Raji (cell line): ENCODE data around the gene MARCHF9.

Source experiments
- POLR2A ChIP-seq: IDR thresholded peaks from 2 replicates; pipeline ENCODE4 v1.6.1; 2011; ENCODE audit warnings: low read depth, low read length, control low read depth; ENCODE audit not compliant: insufficient read depth

MARCHF9 gene

GRCh38 chr12:57766464-57767304 lies 11.8 kb downstream of the MARCHF9 start, which contains the start of gene CYP27B1:
Gene CYP27B1, minus strand, starts transcription at chr12:57767078. Its CDS starts 37 bp downstream, at chr12:57767041.
- TF ChIP-seq POLR2A = no peak

GRCh38 chr12:57767305-57767698 lies 12.4 kb downstream of the MARCHF9 start:
- TF ChIP-seq POLR2A = no peak

GRCh38 chr12:57767876-57768275 lies 13.0 kb downstream of the MARCHF9 start:
- no peak for TF ChIP-seq POLR2A

GRCh38 chr12:57769594-57769993 lies 14.7 kb downstream of the MARCHF9 start:
- TF ChIP-seq POLR2A = no peak

DNA sequence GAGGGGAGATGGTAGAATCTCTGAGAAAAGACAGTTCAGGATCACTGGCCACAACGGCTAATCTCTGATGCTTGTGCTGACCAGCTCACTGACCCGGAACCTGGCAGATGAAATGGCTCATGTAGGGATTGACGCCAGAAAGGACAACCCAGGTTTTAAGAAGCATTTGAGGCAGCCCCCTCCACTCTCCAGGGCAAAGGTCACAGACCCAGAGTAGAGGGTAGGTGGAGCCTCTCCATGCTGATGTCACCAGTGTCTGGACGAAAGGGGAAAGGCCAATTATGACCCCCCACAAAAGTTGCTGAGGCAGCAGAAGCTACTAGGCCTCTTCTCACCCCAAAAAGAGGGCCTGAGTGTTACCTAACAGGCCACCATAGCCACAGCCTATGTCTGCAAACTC lies 15.8 kb downstream of the MARCHF9 start:
- TF ChIP-seq POLR2A = no peak

DNA sequence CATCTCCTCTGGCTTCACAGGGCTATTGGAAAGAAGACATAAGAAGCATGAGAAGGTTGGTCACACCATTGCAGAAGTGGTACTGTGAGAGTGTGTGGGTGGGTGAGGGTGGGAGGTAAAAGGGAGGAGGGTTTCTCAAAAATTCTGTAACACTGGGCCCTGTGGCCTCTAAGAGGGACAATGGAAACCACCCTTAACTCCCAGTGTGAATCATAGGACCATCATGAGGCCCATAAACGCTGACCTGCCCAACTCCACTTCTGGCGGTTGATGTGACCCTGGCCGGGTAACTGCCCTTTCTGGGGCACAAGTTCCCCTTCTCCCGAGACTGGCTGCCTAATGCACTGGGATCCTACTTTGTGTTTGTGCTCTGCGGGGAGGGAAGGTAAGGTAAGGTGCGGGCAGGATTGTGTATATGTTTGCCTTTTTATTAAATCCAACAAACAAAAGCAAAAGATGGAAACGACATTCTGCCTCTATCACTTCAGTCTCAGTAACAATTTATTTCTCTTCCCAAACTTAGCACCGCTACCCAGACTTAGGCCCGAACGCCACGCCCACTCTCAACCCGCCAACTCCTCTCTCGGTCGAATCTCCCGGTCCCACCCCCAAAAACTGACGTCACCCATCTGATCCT lies 16.5 kb downstream of the MARCHF9 start:
- no peak for TF ChIP-seq POLR2A

- peak; percentile 89 for TF ChIP-seq POLR2A
These were observed 17.0 kb downstream of the MARCHF9 start, which contains the start of gene METTL1 for GRCh38 chr12:57771873-57772428. Gene METTL1, minus strand, starts transcription at chr12:57772105. Its CDS starts 22 bp downstream, at chr12:57772083.

GRCh38 chr12:57772429-57773322 lies 17.8 kb downstream of the MARCHF9 start, which contains the start of gene EEF1AKMT3:
Gene EEF1AKMT3, plus strand, starts transcription at chr12:57772614. Its CDS starts 111 bp downstream, at chr12:57772725.
- TF ChIP-seq POLR2A = no peak

DNA sequence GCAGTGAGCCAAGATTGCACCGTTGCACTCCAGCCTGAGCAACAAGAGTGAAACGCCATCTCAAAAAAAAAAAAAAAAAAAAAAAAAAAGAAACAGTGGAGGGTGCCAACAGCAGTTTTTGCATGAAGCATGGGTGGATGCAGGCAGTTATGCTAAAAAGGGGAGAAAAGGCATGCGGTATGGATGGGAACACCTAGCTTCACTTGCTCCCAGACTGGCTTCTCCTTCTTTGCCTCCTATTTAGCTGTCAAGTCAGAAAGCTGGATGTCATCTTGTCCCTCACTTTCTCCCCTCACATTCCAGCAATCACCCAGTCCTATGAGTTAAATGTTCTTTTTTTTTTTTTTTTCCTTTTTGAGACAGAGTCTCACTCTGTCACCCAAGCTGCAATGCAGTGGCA lies 20.1 kb downstream of the MARCHF9 start:
- no peak for TF ChIP-seq POLR2A

DNA sequence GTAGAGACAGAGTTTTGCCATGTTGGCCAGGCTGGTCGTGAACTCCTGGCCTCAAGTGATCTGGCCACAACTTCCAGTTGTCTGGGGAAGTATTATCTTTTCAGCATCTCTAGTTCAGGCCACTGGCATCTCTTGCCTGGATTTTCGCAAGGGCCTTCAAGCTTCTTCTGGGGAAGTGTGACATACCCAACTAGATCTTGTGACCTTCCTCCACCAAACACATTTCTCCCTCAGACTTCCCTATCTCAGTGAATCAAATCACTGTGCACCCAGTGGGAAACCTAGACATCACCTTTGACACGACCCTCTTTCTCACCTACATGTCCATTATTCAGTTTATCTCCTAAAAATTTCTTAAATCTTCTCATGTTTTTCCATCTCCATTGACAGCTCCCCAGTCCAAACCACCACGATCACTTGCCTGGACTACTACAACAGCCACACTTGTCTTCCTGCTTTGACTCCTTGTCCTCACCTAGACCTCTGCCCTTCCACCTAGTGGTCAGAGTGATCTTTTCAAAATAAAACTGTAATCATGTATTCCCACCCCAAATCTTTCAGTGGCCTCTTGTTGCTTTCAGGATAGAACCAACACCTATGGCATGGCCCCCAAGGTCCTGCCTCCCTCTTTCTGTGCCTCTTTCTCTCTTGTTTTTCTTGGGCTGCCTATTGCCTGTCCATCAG lies 20.8 kb downstream of the MARCHF9 start:
- TF ChIP-seq POLR2A = no peak

- no peak for TF ChIP-seq POLR2A
These were observed 21.3 kb downstream of the MARCHF9 start for GRCh38 chr12:57776247-57776587.

- TF ChIP-seq POLR2A = no peak
These were observed 22.5 kb downstream of the MARCHF9 start for GRCh38 chr12:57777367-57777766.

- no peak for TF ChIP-seq POLR2A
These were observed 23.0 kb downstream of the MARCHF9 start for GRCh38 chr12:57777911-57778310.

GRCh38 chr12:57779736-57780135 lies 24.8 kb downstream of the MARCHF9 start:
- no peak for TF ChIP-seq POLR2A
